NCI-H1105 (cell line): ENCODE measurements around the gene STT3A.
A peak's percentile ranks its signal among the peaks of the same experiment; 100 is the strongest.

ENCODE experiments used
- DNase-seq: peaks from one replicate; lab custom pipeline; 2025; lab: John Stamatoyannopoulos, UW

STT3A gene

GRCh38 chr11:125588505-125588904 is 4.1 kb upstream of the STT3A start:
- no peak for DNase-seq

DNA sequence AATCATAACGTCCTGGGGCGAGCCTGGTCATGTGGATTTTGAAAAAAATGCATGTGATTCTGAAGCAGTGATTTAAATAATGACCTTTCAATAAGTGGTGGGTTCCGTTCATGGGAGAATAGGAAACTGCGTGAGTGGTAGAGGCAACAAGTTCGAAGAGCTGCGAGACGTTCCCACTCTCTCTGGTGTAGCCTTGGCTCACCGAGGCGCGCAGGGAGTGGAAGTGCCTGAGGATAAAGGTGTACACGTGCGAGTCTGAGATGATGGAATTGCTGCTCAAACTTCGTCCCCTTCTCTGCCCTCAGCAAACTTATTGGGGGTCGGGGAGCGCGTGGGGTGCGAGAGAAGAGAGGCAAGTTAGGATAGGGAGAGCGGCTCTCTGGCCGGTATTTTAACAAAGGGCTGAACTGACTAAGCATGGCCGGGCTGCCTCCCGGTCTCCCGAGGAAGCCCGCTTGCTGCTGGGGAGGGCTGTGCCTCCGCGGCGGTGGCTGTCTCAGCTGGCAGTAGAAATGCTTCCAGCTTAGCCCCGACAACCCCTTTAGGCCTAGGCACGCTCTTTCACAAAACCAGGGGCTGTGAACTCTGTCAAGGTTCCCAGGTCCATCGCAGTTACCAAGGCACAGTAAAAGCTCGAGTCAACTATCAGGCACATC is 875 bp upstream of the STT3A start:
- DNase-seq: no peak

- no peak for DNase-seq
Measured at GRCh38 chr11:125593114-125593820, 615 bp downstream of the STT3A start.

GRCh38 chr11:125594958-125595357 is 2.3 kb downstream of the STT3A start:
- DNase-seq: no peak

DNA sequence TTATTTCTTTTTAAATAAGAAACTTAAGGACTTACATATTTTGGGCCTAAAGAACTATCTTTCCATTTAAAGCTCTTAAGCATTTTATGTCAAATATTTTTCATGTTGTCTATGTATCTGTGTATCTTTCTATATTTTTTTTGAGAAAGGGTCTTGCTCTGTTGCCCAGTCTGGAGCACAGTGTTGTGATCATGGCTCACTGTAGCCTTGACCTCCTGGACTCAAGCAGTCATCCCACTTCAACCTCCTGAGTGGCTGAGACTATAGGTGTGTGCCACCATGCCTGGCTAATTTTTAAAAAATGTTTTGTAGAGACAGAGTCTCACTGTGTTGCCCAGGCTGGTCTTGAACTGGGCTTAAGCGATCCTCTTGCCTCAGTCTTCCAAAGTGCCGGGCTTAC is 8.0 kb downstream of the STT3A start:
- DNase-seq: no peak

DNA sequence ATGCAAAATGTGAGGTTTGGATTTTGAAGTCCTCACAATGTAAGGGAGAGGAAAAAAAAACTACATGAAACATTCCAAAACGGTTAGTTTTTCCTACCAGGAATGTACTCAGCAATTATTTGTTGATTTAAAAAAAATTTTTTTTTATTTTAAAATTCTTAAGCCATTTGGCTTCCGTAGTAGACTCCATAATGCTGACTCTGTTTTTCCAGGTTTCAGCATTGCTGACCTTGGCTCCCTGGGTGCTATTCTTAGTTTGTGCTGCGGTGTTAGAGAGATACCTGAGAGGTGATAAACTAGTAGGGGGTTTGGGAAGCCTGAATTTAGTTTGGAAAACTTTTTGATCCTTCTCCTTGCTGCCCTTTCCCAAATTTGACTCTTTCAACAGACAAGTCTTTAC is 10.6 kb downstream of the STT3A start:
- DNase-seq: no peak

- DNase-seq: no peak
Measured at GRCh38 chr11:125605417-125605816, 12.8 kb downstream of the STT3A start.

- DNase-seq: no peak
Measured at GRCh38 chr11:125609545-125609944, 16.9 kb downstream of the STT3A start.

- DNase-seq: no peak
Measured at GRCh38 chr11:125618383-125618782, 25.7 kb downstream of the STT3A start.

- DNase-seq: no peak
Measured at GRCh38 chr11:125621995-125622394, 29.3 kb downstream of the STT3A start.

- no peak for DNase-seq
Measured at GRCh38 chr11:125623064-125623463, 30.4 kb downstream of the STT3A start.

GRCh38 chr11:125624756-125625213 is 32.1 kb downstream of the STT3A start, which contains the start of gene CHEK1:
Gene CHEK1 (plus strand): TSS chr11:125625163. CDS start chr11:125626769, 1,606 bp downstream.
- DNase-seq: no peak

DNA sequence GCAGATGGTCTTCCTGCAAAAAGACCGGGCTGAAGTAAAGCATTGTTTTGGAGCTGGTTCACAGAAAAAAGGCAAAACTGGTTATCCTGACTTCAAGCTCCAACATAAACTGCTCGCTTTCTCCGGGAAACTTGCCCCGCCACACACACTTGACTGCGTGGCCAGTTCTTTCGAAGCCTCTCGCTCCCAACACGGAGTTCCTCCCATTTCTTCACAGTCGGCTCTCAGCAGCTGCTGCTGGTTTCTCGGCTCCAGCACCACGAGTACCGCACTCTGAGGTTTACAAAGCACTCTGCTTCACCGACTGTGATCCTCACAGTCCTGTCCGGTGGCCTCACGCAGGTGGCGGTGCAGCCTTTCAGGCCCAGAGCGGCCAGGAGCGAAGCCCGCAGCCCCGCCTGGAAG is 32.6 kb downstream of the STT3A start:
- peak; percentile 73 for DNase-seq

DNA sequence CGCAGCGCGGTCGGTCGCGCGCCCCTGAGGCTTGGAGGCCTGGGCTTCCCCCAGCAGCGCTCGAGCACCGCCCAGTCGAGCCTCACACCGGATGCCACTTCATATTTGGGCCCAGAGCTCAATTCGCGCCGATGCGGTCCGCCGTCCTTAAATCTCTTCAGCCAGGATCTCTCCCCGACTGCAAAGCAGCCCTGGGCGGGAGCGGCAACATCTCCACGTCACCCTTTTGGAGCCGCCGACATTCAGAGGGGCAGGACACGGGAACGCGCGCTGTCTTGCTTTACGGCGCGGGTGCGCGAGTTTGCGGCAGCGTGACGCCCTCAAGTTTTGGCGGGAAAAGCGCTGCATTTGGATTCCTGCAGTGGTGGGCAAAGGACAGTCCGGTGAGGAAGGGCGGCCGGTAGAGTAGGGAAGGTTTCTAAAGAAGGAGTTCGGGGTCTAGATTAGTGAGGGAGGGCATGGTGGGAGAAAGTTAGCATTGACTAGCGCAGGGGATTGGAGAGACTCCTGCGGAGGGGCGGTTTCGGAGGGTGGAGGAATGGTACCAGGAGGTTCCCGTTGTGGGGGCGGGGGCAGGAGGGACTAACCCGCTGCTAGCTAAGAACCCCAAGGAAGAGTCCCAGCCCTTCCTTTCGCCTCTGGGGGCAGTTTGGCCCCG is 33.1 kb downstream of the STT3A start:
- peak; percentile 96 for DNase-seq

DNA sequence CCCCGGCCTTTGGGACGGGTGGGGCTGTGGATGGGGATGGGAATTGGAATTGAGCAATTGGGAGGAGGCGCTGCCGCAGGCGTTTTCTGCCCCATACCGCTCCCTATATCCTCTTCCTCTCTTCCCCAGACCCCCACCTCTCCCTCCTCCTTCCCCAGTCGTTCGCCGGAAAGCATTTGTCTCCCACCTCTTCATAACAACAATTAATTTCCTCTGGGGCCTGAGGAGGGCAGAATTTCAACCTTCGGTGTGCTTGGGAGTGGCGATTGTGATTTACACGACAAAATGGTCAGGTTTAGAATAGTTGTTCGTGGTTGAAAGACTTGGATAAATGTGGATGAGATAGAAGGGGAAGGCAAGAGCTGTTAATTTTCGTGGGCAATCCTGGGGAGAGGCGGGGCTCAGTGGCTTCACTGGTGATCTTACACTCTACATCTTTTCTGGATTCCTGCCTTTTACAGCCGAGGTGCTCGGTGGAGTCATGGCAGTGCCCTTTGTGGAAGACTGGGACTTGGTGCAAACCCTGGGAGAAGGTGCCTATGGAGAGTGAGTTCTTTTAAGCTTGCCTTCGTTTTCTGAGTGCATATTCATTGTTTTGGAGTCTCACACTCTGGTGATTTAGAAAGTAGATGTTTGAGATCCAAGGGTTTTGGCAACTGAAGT is 33.8 kb downstream of the STT3A start:
- DNase-seq: peak; percentile 93

DNA sequence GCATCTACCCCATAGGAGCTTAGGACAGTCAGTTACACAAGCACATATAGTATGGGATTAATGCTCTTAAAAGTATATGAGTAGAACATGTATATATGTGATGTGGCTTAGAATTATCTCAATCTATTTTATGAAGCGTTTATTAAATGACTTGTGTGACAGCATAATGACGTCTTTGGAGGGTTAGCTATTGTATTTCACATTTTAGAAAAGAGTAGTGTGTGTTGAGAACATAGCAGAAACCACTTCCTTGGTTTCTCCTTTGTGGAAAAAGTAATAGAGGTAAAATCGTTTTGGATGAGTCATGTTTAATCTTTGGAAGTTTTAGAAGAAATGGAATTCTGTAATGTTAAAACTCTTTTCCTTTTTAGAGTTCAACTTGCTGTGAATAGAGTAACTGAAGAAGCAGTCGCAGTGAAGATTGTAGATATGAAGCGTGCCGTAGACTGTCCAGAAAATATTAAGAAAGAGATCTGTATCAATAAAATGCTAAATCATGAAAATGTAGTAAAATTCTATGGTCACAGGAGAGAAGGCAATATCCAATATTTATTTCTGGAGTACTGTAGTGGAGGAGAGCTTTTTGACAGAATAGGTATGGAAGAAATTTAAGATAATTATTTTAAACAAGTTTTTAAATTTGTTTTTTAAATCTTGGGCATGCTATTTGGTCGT is 34.7 kb downstream of the STT3A start:
- no peak for DNase-seq

DNA sequence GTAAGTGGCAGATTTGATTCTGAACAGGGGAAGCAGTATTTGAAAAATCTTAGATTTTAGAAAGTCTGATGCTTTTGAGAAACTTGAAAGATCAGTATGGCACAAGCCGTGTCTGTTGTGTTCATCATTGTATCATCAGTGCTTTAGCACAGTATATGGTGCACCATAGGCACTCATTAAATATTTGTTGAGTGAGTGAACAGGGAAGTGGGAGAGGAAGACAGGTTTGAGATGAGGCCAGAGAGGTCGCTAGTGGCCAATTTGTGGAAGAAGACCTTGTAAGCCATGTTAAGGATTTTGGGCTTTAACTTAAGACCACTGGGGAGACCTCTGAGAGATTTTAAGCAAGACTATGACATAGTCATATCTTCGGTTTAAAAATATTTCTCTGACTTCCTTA is 45.2 kb downstream of the STT3A start:
- DNase-seq: no peak

GRCh38 chr11:125638315-125638714 is 45.7 kb downstream of the STT3A start:
- no peak for DNase-seq

- no peak for DNase-seq
Measured at GRCh38 chr11:125645871-125646270, 53.2 kb downstream of the STT3A start.

DNA sequence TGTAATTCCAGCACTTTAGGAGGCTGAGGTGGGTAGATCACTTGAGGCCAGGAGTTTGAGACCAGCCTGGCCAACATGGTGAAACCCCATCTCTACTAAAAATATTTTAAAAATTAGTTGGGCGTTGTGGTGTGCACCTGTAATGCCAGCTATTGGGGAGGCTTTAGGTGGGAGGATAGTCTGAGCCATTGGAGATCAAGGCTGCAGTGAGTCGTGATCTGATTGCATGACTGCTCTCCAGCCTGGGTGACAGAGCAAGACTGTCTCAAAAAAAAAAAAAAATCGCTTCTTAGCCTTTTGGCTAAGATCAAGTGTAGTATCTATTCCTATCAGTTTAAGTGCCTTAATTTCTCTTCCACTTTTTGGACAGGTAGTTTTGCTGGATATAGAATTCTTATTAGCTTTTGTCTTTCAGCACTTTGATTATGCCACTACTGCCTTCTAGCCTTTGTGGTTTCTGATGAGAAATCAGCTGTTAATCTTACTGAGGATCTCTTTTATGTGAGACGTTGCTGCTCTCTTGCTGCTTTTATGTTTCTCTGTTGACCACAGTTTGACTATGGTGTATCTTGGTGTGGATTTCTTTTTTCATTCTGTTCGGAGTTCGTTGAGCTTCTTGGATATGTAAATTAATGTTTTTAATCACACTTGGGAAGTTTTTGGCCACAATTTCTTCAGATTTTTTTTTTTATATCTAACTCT is 57.0 kb downstream of the STT3A start:
- DNase-seq: no peak

DNA sequence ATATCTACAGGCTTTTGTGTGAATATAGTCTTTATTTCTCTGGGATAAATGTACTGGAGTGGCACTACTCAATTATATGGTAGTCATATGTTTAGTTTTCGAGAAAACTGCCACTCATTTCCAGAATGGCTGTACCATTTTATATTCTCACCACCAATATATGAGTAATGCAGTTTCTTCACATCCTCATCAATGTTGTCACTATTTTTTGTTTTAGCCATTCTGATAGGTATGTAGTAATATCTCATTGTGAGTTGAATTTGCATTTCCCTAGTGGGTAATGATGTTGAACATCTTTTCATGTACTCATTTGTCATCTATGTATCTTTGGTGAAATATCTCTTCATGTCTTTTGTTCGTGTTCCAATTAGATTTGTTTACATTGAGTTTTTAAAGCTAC is 70.0 kb downstream of the STT3A start:
- DNase-seq: no peak
